GM18520 (cell line): ENCODE data around the gene GAS2L2.

Experiments
- ATAC-seq: cut with Tn5 transposase; IDR thresholded peaks from one replicate; pipeline ENCODE4 v1.9.1; 2021; ENCODE audit not compliant: unreplicated experiment

GAS2L2 gene

DNA sequence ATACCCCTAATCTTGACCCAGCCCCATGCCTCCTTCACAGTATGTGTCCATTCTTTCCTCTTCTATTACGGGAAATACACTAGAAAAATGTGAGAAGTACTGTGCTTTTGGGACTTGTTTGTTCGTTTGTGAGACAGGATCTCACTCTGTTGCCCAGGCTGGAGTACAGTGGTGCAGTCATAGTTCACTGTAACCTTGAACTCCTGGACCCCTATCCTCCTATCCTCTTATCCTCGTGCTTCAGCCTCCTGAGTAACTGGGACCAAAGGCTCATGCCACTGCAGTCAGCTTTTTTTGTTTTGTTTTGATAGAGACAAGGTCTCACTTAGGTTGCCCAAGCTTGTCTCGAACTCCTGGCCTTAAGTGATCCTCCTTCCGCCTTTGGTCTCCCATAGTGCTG lies 51.5 kb downstream of the GAS2L2 start:
- ATAC-seq, result no peak

- ATAC-seq, result no peak
Observed at GRCh38 chr17:35700150-35700549, 52.9 kb downstream of the GAS2L2 start.

DNA sequence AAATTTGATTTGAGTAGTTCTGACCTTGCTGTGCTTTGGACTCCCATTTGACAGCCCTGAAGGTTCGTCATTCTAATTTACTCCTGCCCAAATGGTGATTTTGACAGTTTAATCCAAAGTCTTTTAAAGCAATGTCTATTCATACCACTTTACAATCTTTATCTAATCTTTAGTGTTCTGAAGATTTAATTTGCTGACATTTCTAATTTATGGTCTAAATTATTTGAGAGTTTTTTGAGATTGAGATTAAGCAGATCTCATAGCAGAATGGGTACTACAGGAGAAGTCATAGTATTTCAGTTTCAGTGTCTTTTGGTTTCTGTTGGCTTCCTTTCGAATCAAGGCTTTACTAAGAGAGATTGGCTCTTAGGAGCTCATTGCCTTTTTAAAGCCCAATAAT lies 54.2 kb downstream of the GAS2L2 start:
- ATAC-seq, result no peak

DNA sequence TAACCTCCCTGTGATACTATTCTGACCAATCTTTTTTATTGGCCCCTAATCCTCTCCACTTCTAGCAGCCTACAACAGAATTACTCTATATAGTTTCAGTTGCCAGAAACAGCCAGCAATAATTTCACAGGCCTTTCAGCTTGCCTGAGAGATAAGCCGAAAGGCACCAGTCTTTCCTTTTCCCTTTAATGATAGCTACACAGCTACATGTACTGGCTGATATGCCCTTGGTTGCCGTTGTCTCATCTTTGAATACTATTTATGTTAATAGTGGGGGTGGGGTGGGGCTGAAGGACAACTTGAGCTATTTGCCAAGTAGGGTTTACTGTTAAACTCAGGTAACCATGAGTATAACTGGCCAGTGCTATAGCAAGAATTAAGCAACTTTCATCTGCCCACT lies 57.4 kb downstream of the GAS2L2 start:
- no peak for ATAC-seq

DNA sequence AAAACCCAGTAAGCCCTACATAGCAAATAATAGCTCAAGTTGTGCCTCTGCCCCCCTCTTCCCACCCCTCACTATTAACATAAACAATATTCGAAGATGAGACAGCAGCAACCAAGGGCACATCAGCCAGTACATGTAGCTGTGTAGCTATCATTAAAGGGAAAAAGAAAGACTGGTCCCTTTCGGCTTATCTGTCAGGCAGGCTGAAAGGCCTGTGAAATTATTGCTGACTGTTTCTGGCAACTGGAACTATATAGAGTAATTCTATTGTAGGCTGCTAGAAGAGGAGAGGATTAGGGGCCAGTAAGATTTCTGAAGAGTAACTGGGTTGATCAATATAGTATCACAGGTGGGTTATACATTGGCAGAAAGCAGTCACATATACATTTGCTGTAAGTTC lies 58.1 kb downstream of the GAS2L2 start:
- no peak for ATAC-seq
